Small intestine (tissue), 7 donors: ENCODE measurements around the gene PRSS22. TPM values are rescaled to one million over a fixed set of nuclear protein-coding genes. Genes with fewer than 3 reads are reported as not detected.

ENCODE experiments used
- DNase-seq, 2 donors: peaks; one replicate each; pipeline versions ENCODE4 v3.0.0 to v3.0.0-alpha.2; 2013
- FAIRE-seq: peaks from 2 replicates; lab custom pipeline; 2012; peaks lifted over from hg19 to GRCh38; lab: Jason Lieb, UNC
- H3K27ac ChIP-seq, 3 donors: one replicate each; pipeline ENCODE4 v1.5.1; 2013; ENCODE audit warnings: low read length in 2 of 3, mild to moderate bottlenecking in 2 of 3, control low read depth in 1 of 3, inconsistent platforms in 1 of 3, low read depth in 1 of 3, moderate library complexity in 1 of 3
- H3K27me3 ChIP-seq, 3 donors: one replicate each; pipeline ENCODE4 v1.6.1; 2013; ENCODE audit warnings: low read length in 3 of 3, inconsistent platforms in 1 of 3; ENCODE audit not compliant: control insufficient read depth in 3 of 3, insufficient read depth in 3 of 3
- H3K36me3 ChIP-seq, 3 donors: one replicate each; pipeline ENCODE4 v1.6.1; 2013; ENCODE audit warnings: low read length in 3 of 3, inconsistent platforms in 1 of 3, low read depth in 1 of 3, mild to moderate bottlenecking in 1 of 3, moderate library complexity in 1 of 3; ENCODE audit not compliant: control insufficient read depth in 3 of 3, insufficient read depth in 2 of 3
- H3K4me1 ChIP-seq, 3 donors: one replicate each; pipeline ENCODE4 v1.6.1; 2013; ENCODE audit warnings: low read length in 2 of 3, inconsistent platforms in 1 of 3, low read depth in 1 of 3, mild to moderate bottlenecking in 1 of 3, moderate library complexity in 1 of 3; ENCODE audit not compliant: control insufficient read depth in 3 of 3, insufficient read depth in 2 of 3
- H3K4me3 ChIP-seq, 3 donors: one replicate each; pipeline ENCODE4 v1.5.1; 2013; ENCODE audit warnings: low read length in 3 of 3, control low read depth in 1 of 3, inconsistent platforms in 1 of 3, low read depth in 1 of 3, mild to moderate bottlenecking in 1 of 3, moderate library complexity in 1 of 3
- H3K9me3 ChIP-seq, 2 donors: one replicate each; pipeline ENCODE4 v1.6.1; 2013; ENCODE audit warnings: low read depth in 1 of 2, low read length in 1 of 2; ENCODE audit not compliant: control insufficient read depth in 2 of 2, insufficient read depth in 1 of 2
- WGBS, 3 donors: extraction: QIAGEN DNeasy Blood & Tissue Kit; methylation state at CpG; one replicate each; pipeline ENCODE4 v1.1.7; 2013; 5-methylcytosine and 5-hydroxymethylcytosine counted together
- polyA plus RNA-seq, 4 donors: library from polyadenylated mRNA; stranded (reverse) in 3 of 4; unstranded in 1 of 4; fragments of 200-250 nt in 3 of 4; fragments of 120-200 nt in 1 of 4; gene quantifications; one replicate each; pipeline versions ENCODE4 v1.2.1 to v1.2.3, GENCODE V29; 2013
- donor health status: healthy with polysubstance abuse.
- donor health status: control.
- donor health status: control.
- donor health status: Bipolar disorder and iron deficiency.
- donor health status: healthy.

PRSS22 gene
- polyA plus RNA-seq, 4 donors = 0.45 to 3.9 (median 1.1) TPM

DNA sequence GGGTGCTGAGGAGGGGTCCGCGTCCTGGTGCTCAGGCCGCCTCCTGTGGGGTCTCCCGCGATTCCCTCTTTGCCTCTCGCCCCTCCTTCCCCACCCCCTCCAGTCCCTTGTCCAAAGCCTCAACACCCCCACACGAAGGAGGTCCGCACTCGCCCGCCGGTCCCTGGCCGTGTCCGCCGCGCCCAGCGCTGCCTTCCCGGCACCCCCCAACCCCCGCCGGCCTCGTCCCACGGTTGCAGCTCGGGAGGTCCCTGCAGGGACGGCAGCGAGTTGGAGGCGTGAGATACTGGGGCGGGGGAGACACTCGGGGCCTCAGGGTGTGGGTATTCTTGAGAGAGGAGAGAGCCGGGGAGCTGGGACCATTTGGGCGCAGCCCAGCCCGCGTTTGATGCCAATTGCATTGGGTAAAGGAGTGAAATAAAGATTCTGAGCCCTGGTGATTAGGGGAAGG, 25.5 kb upstream of the PRSS22 start:
- Histone ChIP-seq H3K27me3 (peaks cover 0 to 8% (median 0%) of the 10 kb centered on the region in 3 donors), H3K4me1 (peaks cover 0 to 6% (median 0%) of the 10 kb centered on the region in 3 donors), H3K9me3 (peaks cover 0 to 13% of the 10 kb centered on the region in 2 donors), H3K4me3 (peak overlapping the region; percentile 63 to 89 (median 88)), H3K27ac (peak overlapping the region; percentile 88 to 99 (median 93)), H3K36me3 (no peaks in the 10 kb centered on the region)
- FAIRE-seq = no peak
- DNase-seq = peak in 1 of 2 donors; percentile 18
- WGBS, 3 donors = 0 to 1% (median 1%) methylated on average over 22 to 31 of the region's 31 CpGs

DNA sequence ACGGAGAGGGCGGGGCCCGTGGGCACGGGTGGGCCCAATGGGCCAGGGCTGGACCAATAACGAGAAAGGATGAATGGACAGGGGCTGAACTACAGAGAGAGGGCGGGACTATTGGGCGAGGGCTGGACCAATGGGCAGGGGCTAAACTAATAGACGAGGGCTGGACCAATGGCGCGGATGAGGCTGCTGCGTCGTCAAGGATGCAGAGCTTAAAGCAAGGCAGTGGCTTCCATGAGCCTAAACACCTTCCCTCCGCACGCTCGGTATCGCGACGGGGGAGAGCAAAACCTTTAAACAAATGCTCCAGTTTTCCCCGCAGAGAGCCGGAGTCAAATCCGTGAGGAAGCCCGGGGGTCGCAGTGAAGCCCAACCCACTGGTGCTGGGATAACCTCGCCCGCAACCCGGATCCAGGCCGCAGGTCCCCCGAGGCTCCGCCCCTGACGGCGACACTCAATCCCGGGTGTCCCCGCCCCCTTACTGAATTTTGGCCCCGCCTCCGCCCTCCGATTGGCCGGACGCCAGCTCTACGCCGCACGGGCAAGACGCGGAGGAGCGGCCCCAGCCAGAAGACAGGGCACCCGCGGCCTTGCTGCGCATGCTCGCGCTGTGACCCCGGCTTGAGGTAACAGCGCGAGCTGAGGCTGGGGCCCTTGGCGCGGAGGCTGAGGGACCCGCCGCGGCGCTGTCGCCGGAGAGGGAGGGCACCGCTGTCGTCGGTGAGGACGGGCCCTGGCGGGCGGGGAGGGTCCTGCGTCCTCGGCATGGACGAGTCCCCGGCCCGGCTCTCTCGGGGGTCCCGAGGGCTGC, 24.9 kb upstream of the PRSS22 start, which contains the start of gene FLYWCH2:
Gene FLYWCH2, plus strand, starts transcription at position 566 of the 808 bp plus-strand sequence. CDS start 13,235 bp downstream, outside the sequence.
- H3K9me3 ChIP-seq = peaks cover 0 to 12% of the 10 kb centered on the region in 2 donors
- DNase-seq (peak; percentile 98 to 99), FAIRE-seq (no peak)
- peaks cover 0 to 6% (median 0%) of the 10 kb centered on the region in 3 donors for H3K4me1 ChIP-seq
- no peaks in the 10 kb centered on the region for H3K36me3 ChIP-seq
- peaks cover 0 to 8% (median 0%) of the 10 kb centered on the region in 3 donors for H3K27me3 ChIP-seq
- peak within 1 kb of the TSS; percentile 88 to 99 (median 93) for H3K27ac ChIP-seq
- 0% methylated on average over 49 to 73 of the region's 73 CpGs for WGBS, 3 donors
- peak within 1 kb of the TSS; percentile 63 to 89 (median 88) for H3K4me3 ChIP-seq

DNA sequence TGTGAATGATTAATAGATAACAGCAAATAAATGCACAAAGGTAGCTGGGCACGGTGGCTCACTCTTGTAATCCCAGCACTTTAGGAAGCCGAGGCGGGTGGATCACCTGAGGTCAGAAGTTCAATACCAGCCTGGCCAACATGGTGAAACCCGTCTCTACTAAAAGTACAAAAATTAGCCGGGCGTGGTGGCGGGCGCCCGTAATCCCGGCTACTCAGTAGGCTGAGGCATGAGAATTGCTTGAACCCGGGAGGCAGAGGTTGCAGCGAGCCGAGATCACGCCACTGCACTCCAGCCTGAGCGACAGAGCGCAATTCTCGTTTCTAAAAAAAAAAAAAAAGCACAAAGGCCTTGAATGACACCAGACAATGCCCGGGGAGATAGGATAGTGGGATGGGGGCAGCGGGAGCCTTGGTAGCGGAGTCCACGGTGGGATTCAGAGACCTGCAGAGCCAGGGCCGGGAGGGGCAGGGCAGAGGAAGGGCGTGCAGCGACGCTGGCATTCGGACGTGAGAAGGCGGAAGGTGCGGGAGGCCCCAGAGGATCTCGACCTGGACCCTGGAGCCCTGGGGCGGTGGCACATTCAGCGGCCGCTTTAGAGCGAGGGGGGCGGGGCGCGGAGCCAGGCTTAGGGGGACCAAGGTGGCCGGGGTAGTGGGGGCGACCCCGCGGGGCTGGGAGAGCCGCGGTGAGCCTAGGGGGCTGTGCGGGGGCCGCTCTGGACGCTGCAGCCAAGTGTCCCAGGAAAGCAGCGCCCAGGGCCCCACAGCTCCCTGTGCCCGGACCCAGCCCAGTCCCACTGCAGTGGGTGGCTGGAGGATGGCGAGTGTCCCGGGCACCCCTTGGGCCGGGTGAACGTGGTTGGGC, 24.0 kb upstream of the PRSS22 start:
- Histone ChIP-seq H3K27me3 (peaks cover 0 to 8% (median 0%) of the 10 kb centered on the region in 3 donors), H3K4me3 (peak overlapping the region; percentile 62 to 89 (median 63)), H3K9me3 (peaks cover 0 to 12% of the 10 kb centered on the region in 2 donors), H3K27ac (peak overlapping the region; percentile 88 to 99 (median 93)), H3K36me3 (no peaks in the 10 kb centered on the region), H3K4me1 (peaks cover 0 to 6% (median 0%) of the 10 kb centered on the region in 3 donors)
- 1 to 6% (median 5%) methylated on average over 34 to 52 of the region's 52 CpGs for WGBS, 3 donors
- FAIRE-seq (no peak), DNase-seq (peak; percentile 74 to 84)

DNA sequence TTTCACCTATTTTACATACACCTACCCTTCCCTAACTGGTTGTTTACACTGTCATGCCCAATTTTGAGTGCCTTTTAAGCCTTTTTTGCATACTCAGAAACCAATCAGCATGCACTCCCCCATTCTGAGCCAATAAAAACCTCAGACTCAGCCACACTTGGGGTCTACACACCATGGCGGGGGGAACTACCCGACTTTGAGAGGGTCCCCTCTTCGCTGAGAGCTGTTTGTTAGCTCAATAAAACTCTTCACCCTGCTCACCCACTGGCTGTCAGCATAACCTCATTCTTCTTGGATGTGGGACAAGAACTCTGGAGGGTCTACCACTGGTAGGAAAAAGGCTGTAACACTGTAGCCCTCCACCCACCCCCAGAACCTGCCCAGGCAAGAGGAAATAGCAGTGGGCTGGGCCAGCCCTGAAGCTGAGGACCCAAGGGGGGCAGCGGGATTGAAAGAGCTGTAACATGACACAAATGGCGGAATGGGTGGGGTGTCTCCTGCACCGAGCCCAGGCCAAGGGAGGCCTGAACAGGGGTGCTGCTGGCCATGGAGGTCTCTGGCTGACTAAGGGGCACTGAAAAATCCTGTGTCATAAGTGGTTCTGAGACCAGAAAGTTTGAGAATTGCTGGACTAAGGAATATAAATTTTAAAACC, 22.0 kb upstream of the PRSS22 start:
- WGBS, 3 donors = 88 to 92% (median 90%) methylated on average over 6 of the region's 6 CpGs
- Histone ChIP-seq H3K4me3 (no peak overlapping the region), H3K36me3 (no peaks in the 10 kb centered on the region), H3K27ac (no peak overlapping the region), H3K9me3 (peaks cover 0 to 12% of the 10 kb centered on the region in 2 donors), H3K27me3 (peaks cover 0 to 8% (median 0%) of the 10 kb centered on the region in 3 donors), H3K4me1 (peaks cover 0 to 6% (median 0%) of the 10 kb centered on the region in 3 donors)
- DNase-seq = no peak
- no peak for FAIRE-seq

DNA sequence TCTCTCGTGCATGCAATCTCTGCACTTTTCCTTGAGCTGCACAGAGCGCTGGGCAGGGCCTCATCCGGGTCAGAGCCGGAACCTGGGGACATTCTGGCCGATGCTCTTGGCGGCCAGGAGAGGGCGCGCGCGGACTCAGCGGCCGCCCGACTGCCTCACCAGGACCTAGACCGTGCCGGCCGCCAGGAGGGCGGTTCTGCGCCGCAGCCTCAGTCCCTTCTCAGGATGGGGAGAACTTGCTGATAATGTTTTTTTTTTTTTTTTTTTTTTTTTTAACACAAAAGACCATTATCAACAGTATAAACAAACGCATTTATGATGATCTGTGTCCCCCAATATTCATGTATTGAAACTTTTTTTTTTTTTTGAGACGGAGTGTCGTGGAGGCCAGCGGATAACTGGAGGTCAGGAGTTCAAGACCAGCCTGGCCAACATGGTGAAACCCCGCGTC, 17.0 kb upstream of the PRSS22 start:
- no peaks in the 10 kb centered on the region for H3K36me3 ChIP-seq
- peaks cover 0 to 8% of the 10 kb centered on the region in 2 donors for H3K9me3 ChIP-seq
- WGBS, 3 donors = 10 to 12% (median 12%) methylated on average over 23 to 25 of the region's 25 CpGs

DNA sequence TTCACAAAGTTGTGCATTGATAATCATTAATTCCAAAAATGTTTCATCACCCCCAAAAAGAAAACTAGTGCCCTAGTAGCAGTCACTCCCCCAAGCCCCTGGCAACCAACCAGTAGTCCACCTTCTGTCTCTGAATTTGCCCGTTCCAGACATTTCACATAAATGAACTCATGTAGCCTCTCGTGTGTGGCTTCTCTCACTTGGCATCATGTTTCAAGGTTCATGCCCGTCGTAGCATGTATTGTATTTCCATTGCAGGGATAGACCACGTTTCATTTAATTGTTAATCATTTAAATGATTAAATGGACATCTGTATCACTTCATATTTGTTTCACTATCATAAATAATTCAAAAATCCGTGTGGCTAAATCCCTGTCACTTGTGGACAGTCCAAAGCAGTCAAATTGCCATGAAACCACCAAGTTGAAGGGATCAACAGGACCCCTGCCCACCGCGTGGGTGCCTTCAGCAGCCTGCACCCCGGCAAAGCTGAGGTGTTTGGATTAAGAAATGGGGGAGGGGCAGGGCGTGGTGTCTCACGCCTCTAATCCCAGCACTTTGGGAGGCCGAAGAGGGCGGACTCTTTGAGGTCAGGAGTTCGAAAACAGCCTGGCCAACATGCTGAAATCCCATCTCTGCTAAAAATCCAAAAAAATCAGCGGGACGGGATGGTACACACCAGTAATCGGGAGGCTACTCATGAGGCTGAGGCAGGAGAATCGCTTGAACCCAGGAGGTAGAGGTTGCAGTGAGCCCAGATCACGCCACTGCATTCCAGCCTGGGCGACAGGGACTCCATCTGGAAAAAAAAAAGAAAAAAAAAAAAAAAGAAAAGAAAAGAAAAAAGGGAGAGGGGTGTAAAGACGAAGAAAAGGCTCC, 16.3 kb upstream of the PRSS22 start:
- no peaks in the 10 kb centered on the region for H3K36me3 ChIP-seq
- peaks cover 0 to 11% (median 0%) of the 10 kb centered on the region in 3 donors for H3K27me3 ChIP-seq
- H3K27ac ChIP-seq = no peak overlapping the region
- 31 to 54% (median 42%) methylated on average over 21 of the region's 21 CpGs for WGBS, 3 donors
- FAIRE-seq = no peak
- no peak for DNase-seq
- H3K4me3 ChIP-seq = no peak overlapping the region
- peaks cover 0 to 3% (median 0%) of the 10 kb centered on the region in 3 donors for H3K4me1 ChIP-seq
- H3K9me3 ChIP-seq = peaks cover 0 to 3% of the 10 kb centered on the region in 2 donors

More for the DNA sequence above, 17.0 kb upstream of the PRSS22 start:
- Histone ChIP-seq H3K27ac (no peak overlapping the region), H3K4me1 (peaks cover 0 to 3% (median 0%) of the 10 kb centered on the region in 3 donors), H3K27me3 (peaks cover 0 to 9% (median 0%) of the 10 kb centered on the region in 3 donors), H3K4me3 (no peak overlapping the region)
- FAIRE-seq = no peak
- DNase-seq = peak; percentile 82 to 87

DNA sequence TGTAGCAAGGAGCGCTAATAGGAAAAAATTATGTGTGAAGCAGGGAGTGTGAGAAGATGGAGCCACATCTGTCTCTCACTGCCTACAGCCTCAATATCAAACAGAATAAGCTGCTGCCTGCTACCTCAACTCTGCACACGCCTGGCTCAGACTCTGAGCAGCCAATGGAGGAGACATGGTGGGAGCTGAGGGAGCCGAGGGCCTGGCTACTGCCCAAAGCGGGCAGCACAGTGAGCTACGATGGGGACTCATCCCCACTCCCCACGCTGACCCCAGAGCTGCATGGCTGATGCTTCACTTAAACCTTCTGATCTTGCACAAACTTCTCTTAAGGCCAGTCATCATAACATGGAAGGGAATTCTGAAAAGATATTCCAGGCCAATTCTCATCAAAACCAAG, 14.0 kb upstream of the PRSS22 start:
- Histone ChIP-seq H3K36me3 (no peaks in the 10 kb centered on the region), H3K27me3 (peaks cover 0 to 12% (median 0%) of the 10 kb centered on the region in 3 donors), H3K4me1 (peaks cover 0 to 8% (median 0%) of the 10 kb centered on the region in 3 donors), H3K4me3 (no peak overlapping the region), H3K27ac (no peak overlapping the region), H3K9me3 (no peaks in the 10 kb centered on the region)
- WGBS, 3 donors = 73 to 80% (median 79%) methylated on average over 6 of the region's 6 CpGs
- DNase-seq (no peak), FAIRE-seq (no peak)
